ENCODE data around the gene PAK5. TPM values are rescaled to one million over a fixed set of nuclear protein-coding genes. Genes with fewer than 3 reads are reported as not detected.

Gene PAK5
- polyA plus RNA-seq, 1 of the 3 experiments (the other 2 are of a cell fraction) = 0.03 TPM

GRCh38 chr20:9884061-9884460, 45.2 kb upstream of the PAK5 start:
- H3K27ac ChIP-seq (ENCODE audit: low read depth in 2 of 2, low read length in 1 of 2) = no peak overlapping the region
- H4K20me1 ChIP-seq (ENCODE audit: insufficient read depth) = no peaks in the 10 kb centered on the region
- ChIA-PET CTCF (interaction anchor here (0.6 to 9.8 kb wide), 16 partner anchors 9 to 478 kb away, joined by 3 to 93 read pairs (median 3); partner anchors contain the start of gene PAK5), POLR2A (no interaction called here)
- no peaks in the 10 kb centered on the region for H3K79me2 ChIP-seq (ENCODE audit: insufficient read depth)
- no peaks in the 10 kb centered on the region for H3K27me3 ChIP-seq (ENCODE audit: insufficient read depth)
- H3K4me3 ChIP-seq (ENCODE audit: low read depth in 2 of 2, low read length in 1 of 2) = no peak overlapping the region
- H3K9ac ChIP-seq = no peak overlapping the region
- H3K9me3 ChIP-seq = no peaks in the 10 kb centered on the region
- no peak overlapping the region for H2AFZ ChIP-seq (ENCODE audit: low read depth)
- no peaks in the 10 kb centered on the region for H3K36me3 ChIP-seq (replicated peaks in 1 of 2; ENCODE audit: control insufficient read depth in 1 of 2, insufficient read depth in 2 of 2, low read length in 1 of 2)
- peak; percentile 9 for DNase-seq
- no peaks in the 10 kb centered on the region for H3K4me1 ChIP-seq (ENCODE audit: control insufficient read depth in 1 of 2, insufficient read depth in 2 of 2, low read depth in 1 of 2, low read length in 1 of 2)
- TF ChIP-seq POLR2AphosphoS5 (IDR thresholded peaks at IDR 0.05; ENCODE audit: low read depth, low read length) (no peak), NFIC (IDR thresholded peaks at IDR 0.05; ENCODE audit: borderline replicate concordance) (no peak), SMC3 (IDR thresholded peaks at IDR 0.05; ENCODE audit: low read depth, low read length) (peak; percentile 34; the same call in 1 of the 2 replicates), RAD21 (IDR thresholded peaks at IDR 0.05; ENCODE audit: low read length) (peak; percentile 65)
- TF ChIP-seq, protein P1, sequence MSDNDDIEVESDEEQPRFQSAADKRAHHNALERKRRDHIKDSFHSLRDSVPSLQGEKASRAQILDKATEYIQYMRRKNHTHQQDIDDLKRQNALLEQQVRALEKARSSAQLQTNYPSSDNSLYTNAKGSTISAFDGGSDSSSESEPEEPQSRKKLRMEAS (IDR thresholded peaks at IDR 0.05; ENCODE audit: low read depth) = no peak
- TF ChIP-seq, protein P2, sequence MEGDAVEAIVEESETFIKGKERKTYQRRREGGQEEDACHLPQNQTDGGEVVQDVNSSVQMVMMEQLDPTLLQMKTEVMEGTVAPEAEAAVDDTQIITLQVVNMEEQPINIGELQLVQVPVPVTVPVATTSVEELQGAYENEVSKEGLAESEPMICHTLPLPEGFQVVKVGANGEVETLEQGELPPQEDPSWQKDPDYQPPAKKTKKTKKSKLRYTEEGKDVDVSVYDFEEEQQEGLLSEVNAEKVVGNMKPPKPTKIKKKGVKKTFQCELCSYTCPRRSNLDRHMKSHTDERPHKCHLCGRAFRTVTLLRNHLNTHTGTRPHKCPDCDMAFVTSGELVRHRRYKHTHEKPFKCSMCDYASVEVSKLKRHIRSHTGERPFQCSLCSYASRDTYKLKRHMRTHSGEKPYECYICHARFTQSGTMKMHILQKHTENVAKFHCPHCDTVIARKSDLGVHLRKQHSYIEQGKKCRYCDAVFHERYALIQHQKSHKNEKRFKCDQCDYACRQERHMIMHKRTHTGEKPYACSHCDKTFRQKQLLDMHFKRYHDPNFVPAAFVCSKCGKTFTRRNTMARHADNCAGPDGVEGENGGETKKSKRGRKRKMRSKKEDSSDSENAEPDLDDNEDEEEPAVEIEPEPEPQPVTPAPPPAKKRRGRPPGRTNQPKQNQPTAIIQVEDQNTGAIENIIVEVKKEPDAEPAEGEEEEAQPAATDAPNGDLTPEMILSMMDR (IDR thresholded peaks at IDR 0.05) = peak; percentile 38
- TF ChIP-seq, protein P3, sequence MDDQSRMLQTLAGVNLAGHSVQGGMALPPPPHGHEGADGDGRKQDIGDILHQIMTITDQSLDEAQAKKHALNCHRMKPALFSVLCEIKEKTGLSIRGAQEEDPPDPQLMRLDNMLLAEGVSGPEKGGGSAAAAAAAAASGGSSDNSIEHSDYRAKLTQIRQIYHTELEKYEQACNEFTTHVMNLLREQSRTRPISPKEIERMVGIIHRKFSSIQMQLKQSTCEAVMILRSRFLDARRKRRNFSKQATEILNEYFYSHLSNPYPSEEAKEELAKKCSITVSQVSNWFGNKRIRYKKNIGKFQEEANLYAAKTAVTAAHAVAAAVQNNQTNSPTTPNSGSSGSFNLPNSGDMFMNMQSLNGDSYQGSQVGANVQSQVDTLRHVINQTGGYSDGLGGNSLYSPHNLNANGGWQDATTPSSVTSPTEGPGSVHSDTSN (IDR thresholded peaks at IDR 0.05) = no peak
- TF ChIP-seq, protein P4, sequence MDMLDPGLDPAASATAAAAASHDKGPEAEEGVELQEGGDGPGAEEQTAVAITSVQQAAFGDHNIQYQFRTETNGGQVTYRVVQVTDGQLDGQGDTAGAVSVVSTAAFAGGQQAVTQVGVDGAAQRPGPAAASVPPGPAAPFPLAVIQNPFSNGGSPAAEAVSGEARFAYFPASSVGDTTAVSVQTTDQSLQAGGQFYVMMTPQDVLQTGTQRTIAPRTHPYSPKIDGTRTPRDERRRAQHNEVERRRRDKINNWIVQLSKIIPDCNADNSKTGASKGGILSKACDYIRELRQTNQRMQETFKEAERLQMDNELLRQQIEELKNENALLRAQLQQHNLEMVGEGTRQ (IDR thresholded peaks at IDR 0.05; ENCODE audit: borderline replicate concordance, low read depth, low read length) = no peak
- H3K9me2 ChIP-seq = no peaks in the 10 kb centered on the region
- 15% methylated on average over 1 of the region's 1 CpG for WGBS (ENCODE audit: low lambda C conversion rate)
- H3K4me2 ChIP-seq = no peak overlapping the region
- H3F3A ChIP-seq (replicated peaks; ENCODE audit: insufficient read depth) = no peaks in the 10 kb centered on the region

DNA sequence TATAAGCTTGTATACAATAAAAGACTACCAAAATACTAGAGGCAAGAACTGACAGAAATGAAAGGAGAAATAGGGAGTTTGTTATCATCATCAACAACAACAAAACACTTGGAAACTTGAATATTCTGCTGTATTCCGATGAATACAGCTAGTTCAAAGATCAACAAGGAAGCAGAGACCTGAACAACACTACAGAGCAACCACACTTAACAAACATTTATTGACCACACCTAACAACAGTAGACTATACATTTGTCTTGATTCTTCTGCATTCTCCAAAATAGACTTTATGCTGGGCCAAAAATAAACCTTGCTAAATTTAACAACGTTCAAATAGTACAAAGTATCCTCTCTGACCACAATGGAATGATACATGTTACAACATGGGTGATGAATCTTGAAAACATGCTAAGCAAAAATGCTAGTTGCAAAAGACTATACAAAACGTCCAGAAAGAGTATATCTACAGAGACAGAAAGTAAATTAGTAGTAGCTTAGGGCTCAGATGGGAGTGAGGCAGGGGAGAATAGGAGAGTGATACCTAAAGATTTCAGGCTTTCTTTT, 39.1 kb upstream of the PAK5 start:
- Histone ChIP-seq H3K9me3 (no peaks in the 10 kb centered on the region), H4K20me1 (ENCODE audit: insufficient read depth) (no peaks in the 10 kb centered on the region), H3K36me3 (replicated peaks in 1 of 2; ENCODE audit: control insufficient read depth in 1 of 2, insufficient read depth in 2 of 2, low read length in 1 of 2) (no peaks in the 10 kb centered on the region), H3K27me3 (ENCODE audit: insufficient read depth) (no peaks in the 10 kb centered on the region), H3K4me2 (no peak overlapping the region), H3K4me1 (ENCODE audit: control insufficient read depth in 1 of 2, insufficient read depth in 2 of 2, low read depth in 1 of 2, low read length in 1 of 2) (no peaks in the 10 kb centered on the region), H3F3A (replicated peaks; ENCODE audit: insufficient read depth) (no peaks in the 10 kb centered on the region), H3K27ac (ENCODE audit: low read depth in 2 of 2, low read length in 1 of 2) (no peak overlapping the region), H3K4me3 (ENCODE audit: low read depth in 2 of 2, low read length in 1 of 2) (no peak overlapping the region), H3K79me2 (ENCODE audit: insufficient read depth) (no peaks in the 10 kb centered on the region), H2AFZ (ENCODE audit: low read depth) (no peak overlapping the region), H3K9me2 (no peaks in the 10 kb centered on the region), H3K9ac (no peak overlapping the region)
- ChIA-PET POLR2A (no interaction called here), CTCF (interaction anchor here (0.6 to 9.8 kb wide), 2 partner anchors 25 to 261 kb away, joined by 3 to 93 read pairs; no protein-coding TSS in a partner anchor)
- DNase-seq = no peak
- TF ChIP-seq SMC3 (IDR thresholded peaks at IDR 0.05; ENCODE audit: low read depth, low read length) (no peak), TCF12 (IDR thresholded peaks at IDR 0.05) (no peak)
- TF ChIP-seq, protein P5, sequence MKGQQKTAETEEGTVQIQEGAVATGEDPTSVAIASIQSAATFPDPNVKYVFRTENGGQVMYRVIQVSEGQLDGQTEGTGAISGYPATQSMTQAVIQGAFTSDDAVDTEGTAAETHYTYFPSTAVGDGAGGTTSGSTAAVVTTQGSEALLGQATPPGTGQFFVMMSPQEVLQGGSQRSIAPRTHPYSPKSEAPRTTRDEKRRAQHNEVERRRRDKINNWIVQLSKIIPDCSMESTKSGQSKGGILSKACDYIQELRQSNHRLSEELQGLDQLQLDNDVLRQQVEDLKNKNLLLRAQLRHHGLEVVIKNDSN (IDR thresholded peaks at IDR 0.05; ENCODE audit: borderline replicate concordance, low read depth) = no peak
- 15% methylated on average over 3 of the region's 3 CpGs for WGBS (ENCODE audit: low lambda C conversion rate)

Data from SK-N-SH (cell line).